Osteoblast (primary cell): ENCODE data around the gene PARD3B. TPM values are rescaled to one million over a fixed set of nuclear protein-coding genes. Genes with fewer than 3 reads are reported as not detected.

Experiments used
- DNase-seq: peaks from one replicate; pipeline ENCODE4 v3.0.0; 2011; ENCODE audit warnings: low spot score, mixed read lengths; ENCODE audit not compliant: insufficient read length; ENCODE audit errors: missing footprints
- H2AFZ ChIP-seq: 2 replicates; pipeline ENCODE4 v1.6.0; 2011; ENCODE audit warnings: mild to moderate bottlenecking, low read length
- H3K27ac ChIP-seq: 2 replicates; pipeline ENCODE4 v1.5.1; 2011; ENCODE audit warnings: mild to moderate bottlenecking, low read depth, low read length, moderate library complexity
- H3K27me3 ChIP-seq: 2 replicates; pipeline ENCODE4 v1.6.0; 2012; ENCODE audit warnings: mild to moderate bottlenecking, control low read depth, inconsistent platforms, low read length, moderate library complexity; ENCODE audit not compliant: insufficient read depth
- H3K36me3 ChIP-seq: 2 replicates; pipeline ENCODE4 v1.5.1; 2011; ENCODE audit warnings: mild to moderate bottlenecking, low read length, control low read depth, moderate library complexity; ENCODE audit not compliant: insufficient read depth
- H3K4me1 ChIP-seq: 2 replicates; pipeline ENCODE4 v1.5.1; 2011; ENCODE audit warnings: mild to moderate bottlenecking, low read length, control low read depth, moderate library complexity; ENCODE audit not compliant: insufficient read depth
- H3K4me2 ChIP-seq: 2 replicates; pipeline ENCODE4 v1.6.0; 2011; ENCODE audit warnings: mild to moderate bottlenecking, low read length; ENCODE audit not compliant: insufficient read depth
- H3K4me3 ChIP-seq: fragments of 200-600 bp; sonication (generic); 3 replicates; pipeline ENCODE4 v1.5.1; 2012; ENCODE audit warnings: mild to moderate bottlenecking, low read length, inconsistent platforms; ENCODE audit not compliant: insufficient read depth
- H3K79me2 ChIP-seq: 2 replicates; pipeline ENCODE4 v1.6.0; 2012; ENCODE audit warnings: mild to moderate bottlenecking, low read length, control low read depth, inconsistent platforms; ENCODE audit not compliant: insufficient read depth
- H3K9me3 ChIP-seq: 2 replicates; pipeline ENCODE4 v1.5.1; 2011; ENCODE audit warnings: low read depth, low read length, control low read depth
- H4K20me1 ChIP-seq: 2 replicates; pipeline ENCODE4 v1.6.0; 2012; ENCODE audit warnings: mild to moderate bottlenecking, low read length, control low read depth; ENCODE audit not compliant: insufficient read depth
- CTCF ChIP-seq: IDR thresholded peaks from 2 replicates; pipeline ENCODE4 v1.5.1; 2011; ENCODE audit warnings: mild to moderate bottlenecking, low read depth, low read length, moderate library complexity; ENCODE audit errors: extremely low read depth
- total RNA-seq: library from RNA; depleted of rRNA; stranded (reverse); fragments of >200 nt; gene quantifications from 2 replicates; pipeline ENCODE4 v1.2.3, GENCODE V29; 2012

The PARD3B gene
- total RNA-seq, 1 donor: 22.4 TPM

GRCh38 chr2:204683384-204683783 lies 138.1 kb downstream of the PARD3B start:
- no peak for TF ChIP-seq CTCF
- Histone ChIP-seq H4K20me1 (no peaks in the 10 kb centered on the region), H3K27ac (no peak overlapping the region), H3K79me2 (no peaks in the 10 kb centered on the region), H3K9me3 (no peaks in the 10 kb centered on the region), H2AFZ (no peak overlapping the region), H3K36me3 (no peaks in the 10 kb centered on the region), H3K4me2 (no peak overlapping the region), H3K27me3 (no peaks in the 10 kb centered on the region), H3K4me1 (peaks cover 7% of the 10 kb centered on the region), H3K4me3 (no peak overlapping the region)
- DNase-seq: no peak

- Histone ChIP-seq H3K79me2 (no peaks in the 10 kb centered on the region), H2AFZ (no peak overlapping the region), H3K27ac (no peak overlapping the region), H3K4me3 (no peak overlapping the region), H4K20me1 (no peaks in the 10 kb centered on the region), H3K4me2 (no peak overlapping the region), H3K36me3 (no peaks in the 10 kb centered on the region), H3K4me1 (peaks cover 1% of the 10 kb centered on the region), H3K9me3 (no peaks in the 10 kb centered on the region), H3K27me3 (no peaks in the 10 kb centered on the region)
- no peak for DNase-seq
- TF ChIP-seq CTCF: no peak
Measured at GRCh38 chr2:204686406-204686805, 141.1 kb downstream of the PARD3B start.

GRCh38 chr2:204687776-204688175 lies 142.5 kb downstream of the PARD3B start:
- TF ChIP-seq CTCF: no peak
- Histone ChIP-seq H3K4me2 (no peak overlapping the region), H4K20me1 (no peaks in the 10 kb centered on the region), H3K4me1 (no peaks in the 10 kb centered on the region), H3K27me3 (no peaks in the 10 kb centered on the region), H3K36me3 (no peaks in the 10 kb centered on the region), H3K4me3 (no peak overlapping the region), H3K27ac (no peak overlapping the region), H3K79me2 (no peaks in the 10 kb centered on the region), H3K9me3 (no peaks in the 10 kb centered on the region), H2AFZ (no peak overlapping the region)
- no peak for DNase-seq

- Histone ChIP-seq H4K20me1 (no peaks in the 10 kb centered on the region), H3K27ac (no peak overlapping the region), H3K27me3 (no peaks in the 10 kb centered on the region), H3K79me2 (no peaks in the 10 kb centered on the region), H3K4me1 (peaks cover 3% of the 10 kb centered on the region), H2AFZ (no peak overlapping the region), H3K36me3 (no peaks in the 10 kb centered on the region), H3K9me3 (no peaks in the 10 kb centered on the region), H3K4me3 (no peak overlapping the region), H3K4me2 (no peak overlapping the region)
- peak; percentile 88 for TF ChIP-seq CTCF
- peak; percentile 66 for DNase-seq
Measured at GRCh38 chr2:204691911-204692510, 146.7 kb downstream of the PARD3B start.
